GM18858 (cell line): ENCODE results near the gene ZBTB38.
A peak's percentile ranks its signal among the peaks of the same experiment; 100 is the strongest.

Source experiments
- ATAC-seq: cut with Tn5 transposase; IDR thresholded peaks from one replicate; pipeline ENCODE4 v1.9.1; 2021; ENCODE audit not compliant: unreplicated experiment

Gene ZBTB38

DNA sequence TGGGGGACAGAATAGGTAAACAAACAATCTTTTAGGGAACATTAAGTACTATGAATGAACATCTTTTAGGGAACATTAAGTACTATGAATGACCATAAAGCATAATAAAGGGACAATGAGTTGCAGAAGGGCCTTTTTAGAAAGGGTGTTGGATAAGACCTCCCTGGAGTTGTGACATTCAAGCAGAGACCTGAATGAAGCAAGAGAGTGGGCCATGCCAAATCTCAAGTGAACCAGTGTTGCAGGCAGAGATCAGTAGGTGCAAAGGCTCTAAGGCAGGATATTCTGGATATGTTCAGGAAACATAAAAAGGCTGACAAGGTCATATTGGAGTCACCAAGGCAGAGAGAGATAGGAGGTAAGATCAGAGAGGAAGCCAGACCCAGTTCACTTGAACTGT lies 29.4 kb upstream of the ZBTB38 start:
- no peak for ATAC-seq

DNA sequence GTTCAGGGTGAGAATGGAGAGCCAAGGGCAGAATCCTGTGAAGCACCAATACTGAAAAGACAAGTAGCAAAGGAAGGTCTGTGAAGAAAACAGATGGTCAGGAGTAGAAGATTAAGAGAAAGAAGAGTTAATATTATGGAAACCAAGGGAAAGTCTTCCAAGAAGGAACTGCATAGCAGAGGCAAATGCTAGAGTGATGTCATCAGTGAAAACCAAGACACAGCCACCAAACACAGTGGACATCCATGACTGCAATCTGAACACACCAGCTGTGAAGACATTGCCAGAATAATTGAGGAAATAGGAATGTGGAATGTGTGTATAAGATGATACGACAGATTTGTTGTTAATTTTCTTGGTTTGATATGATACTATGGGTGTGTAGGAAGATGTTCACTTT lies 26.8 kb upstream of the ZBTB38 start:
- ATAC-seq = no peak

DNA sequence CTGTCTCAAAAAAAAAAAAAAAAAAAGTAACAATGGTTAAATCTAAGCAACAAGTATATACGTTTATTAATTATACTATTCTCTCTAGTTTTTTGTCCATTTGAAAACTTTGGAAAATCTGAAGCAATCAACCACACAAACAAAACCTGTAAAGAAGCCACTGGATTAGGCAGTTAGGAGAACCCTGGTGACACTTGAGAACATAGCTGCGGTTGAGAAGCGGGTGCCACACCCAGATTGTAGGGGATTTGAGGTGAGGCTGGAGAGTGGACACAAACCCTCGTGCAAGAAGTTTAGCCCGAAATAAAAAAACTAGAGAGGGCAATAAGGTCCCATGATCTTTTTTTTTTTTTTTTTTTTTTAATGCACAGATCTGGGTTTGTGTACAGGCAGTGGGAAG lies 25.9 kb upstream of the ZBTB38 start:
- ATAC-seq = no peak

DNA sequence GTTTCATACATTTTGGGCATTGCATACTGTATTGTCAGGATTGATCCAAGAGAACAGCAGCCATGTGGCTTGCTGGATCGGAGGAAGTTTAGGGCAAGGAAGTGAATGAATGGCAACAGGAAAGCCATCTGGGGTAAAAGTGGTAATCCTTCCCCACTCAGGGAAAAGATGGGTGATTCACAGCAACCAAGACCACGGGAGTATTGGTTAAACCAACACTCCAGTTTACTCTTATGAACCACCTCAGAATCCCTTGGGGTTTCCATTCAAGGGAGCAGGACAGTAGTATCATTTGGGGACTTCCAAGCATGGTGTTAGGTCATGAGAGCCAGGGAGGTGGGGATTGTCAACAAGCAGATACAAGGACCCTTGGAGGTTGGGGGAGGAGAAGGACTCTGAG lies 25.2 kb upstream of the ZBTB38 start:
- ATAC-seq = no peak

DNA sequence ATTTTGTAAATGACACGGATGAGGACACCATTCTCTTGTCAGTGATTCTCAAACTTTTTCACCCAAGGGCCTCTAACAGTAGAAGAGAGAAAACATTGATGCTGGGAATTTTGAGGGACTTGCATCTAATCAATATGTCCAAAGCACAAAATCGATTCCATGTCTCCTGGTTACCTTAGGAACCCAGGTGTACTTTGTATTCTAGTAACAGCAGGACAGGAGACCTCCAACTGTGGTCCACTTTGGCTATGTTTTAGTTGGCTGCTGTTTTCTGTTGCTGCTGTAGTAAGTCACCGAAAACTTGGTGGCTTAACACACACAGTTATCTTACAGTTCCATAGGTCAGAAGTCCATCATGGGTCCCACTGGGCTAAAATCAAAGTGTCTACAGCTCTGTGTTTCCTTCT lies 24.4 kb upstream of the ZBTB38 start:
- no peak for ATAC-seq

DNA sequence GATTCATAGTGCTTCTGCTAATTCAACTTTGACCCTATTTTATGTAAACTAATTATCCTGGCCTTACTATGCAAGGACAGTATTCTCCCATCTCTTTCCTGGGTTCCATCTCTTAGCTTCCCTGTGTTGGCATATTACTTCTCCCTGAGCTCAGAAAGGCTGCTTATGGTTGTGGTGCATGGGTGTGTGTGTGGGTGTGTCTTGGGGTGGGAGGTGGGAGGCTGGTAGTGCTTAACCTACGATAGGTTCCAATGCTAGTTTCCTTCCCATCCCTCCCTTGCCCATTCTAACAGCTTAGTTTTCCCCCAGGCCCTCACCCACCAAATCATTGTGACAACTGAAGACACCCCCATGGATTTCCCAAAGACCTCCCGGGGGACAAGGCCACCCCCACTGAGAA lies 22.8 kb upstream of the ZBTB38 start:
- no peak for ATAC-seq

DNA sequence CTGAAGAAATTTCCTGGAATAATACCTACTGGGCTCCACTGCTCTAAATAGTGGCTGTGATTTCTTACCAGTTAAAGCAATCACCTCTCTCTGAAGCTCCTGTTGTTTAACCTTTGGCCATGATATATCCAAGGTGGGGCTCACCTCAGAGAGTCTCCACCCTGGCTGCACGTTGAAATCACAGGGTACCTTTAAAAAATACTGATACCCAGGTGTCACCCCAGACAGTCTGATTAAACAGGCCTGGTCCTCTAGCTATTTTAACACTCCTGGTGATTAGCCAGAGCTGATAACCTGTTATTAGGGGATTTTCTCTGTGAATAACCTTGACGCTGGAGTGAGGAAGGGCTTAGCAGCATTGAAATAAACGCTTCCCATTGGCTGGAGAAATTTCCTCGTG lies 22.3 kb upstream of the ZBTB38 start:
- ATAC-seq = no peak

DNA sequence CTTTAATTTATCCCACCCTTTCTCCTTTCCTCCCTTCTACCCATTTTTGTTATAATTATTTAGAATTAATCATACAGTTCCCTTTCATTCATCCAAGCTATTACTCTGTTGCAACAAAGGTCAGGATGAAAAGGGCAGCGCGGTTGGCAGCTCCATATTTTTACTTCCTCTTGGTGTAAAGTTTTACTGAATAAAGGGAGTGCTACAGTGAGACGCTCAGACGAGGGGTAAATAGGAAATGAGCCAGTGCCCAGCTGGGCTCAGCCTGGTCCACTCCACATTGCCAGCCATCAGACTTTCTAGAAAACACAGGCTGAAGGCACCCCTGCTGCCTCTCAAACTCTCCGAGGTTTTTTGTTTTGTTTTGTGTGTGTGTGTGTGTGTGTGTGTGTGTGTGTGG lies 21.9 kb upstream of the ZBTB38 start:
- no peak for ATAC-seq

DNA sequence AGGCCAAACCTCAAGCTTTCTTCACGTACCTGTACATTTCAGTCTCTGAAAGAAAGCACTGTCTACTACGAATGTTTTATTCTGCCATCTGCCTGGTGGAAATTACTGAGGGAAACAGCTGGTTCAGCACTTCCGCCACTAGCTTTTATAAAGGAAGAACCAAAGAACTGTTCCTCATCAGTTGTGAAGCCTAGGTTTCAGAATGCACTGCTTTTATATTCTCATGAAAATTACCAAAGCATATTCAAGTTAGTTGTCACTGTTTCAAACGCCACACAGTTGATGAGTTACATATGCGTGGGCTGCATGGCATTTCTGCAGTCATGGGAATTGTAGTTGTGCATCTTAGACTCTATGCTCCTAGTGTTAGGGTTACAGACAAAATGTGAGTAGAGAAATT lies 21.5 kb upstream of the ZBTB38 start:
- ATAC-seq = no peak

DNA sequence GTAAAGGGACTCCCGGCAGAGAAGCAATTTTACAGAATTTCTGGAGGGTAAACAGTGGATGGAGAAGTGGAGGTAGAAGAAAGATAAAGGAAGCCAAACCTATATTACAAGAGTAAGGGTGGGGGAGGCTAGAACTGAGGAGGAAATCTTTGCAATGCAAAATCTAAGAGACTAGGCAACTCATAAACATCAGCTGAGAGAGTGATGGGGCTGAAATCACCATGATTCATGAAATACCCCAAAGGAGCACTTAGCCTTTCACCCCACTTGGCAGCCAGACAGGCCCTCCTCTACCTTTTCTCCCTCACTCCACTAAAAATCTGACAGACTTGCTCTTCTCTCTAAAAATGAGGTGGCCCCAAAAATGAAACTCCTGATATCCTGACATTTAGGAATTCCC lies 19.5 kb upstream of the ZBTB38 start:
- ATAC-seq = no peak

DNA sequence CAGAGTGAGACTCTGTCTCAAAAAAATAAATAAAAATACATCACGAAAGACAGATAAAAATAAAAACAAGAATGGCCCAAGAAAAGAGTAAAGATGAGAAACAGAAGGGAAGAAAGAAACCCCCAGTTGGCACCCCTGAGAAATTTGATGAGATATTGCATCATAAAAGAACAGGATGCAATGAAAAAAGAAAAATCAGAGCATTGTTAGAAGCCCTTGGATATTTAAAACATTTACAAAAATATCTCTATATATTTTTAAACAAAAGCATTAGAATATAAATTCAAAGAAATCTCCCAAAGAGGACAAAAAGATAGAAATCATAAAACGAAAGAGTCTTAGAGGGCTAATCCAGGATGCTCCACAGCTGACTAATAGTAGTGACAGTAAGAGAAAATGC lies 18.6 kb upstream of the ZBTB38 start:
- ATAC-seq = no peak

DNA sequence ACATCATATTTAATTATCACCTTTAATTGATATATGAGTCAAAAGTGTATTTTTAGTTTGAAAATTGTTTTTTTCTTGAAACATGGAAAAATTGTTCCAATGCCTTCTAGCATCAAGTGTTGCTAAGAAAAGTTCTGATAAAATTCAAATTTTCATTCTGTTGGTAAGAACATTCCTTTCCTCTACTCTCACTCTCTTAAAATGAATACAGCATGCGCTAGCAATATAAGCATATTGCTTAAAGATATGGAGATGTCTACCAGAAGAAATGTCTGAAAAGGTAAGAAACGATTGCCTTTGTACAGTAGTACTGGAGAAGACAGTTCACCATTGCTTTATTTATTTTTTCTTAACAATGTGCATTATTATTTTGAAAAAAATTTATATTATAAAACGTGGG lies 17.6 kb upstream of the ZBTB38 start:
- no peak for ATAC-seq

DNA sequence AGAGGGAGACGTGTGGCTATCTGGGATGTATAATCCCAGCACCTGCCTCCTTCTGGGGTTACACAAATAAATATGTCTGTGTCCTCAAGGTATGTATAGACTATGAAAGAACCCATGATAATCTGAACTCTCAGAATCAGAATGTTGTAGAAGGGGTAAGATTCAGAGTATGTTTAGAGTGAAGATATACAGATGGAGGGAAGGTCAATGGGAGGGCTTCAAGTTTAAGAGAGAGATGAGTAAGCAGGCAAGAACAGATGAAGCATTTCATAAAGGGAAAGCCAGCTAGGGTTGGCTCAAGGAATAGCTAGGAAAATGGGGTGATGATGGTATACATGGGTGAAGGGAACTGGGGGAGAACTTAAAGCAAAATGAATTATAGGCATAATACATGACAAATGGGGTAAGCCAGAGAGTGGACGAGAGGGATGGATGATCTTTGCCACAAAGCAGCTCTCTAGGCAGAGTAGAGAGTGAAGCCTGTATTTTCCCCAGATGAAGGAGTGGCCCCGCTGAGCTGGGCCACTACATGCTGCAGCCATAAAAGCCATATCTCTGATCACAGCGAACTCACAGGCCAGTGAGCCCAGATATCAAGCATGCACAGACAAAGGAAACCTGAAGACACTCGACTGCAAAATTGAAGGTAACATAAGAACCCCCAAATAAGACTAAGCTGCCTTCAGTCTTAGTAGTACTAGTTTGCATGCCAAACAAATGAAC lies 15.9 kb upstream of the ZBTB38 start:
- no peak for ATAC-seq

DNA sequence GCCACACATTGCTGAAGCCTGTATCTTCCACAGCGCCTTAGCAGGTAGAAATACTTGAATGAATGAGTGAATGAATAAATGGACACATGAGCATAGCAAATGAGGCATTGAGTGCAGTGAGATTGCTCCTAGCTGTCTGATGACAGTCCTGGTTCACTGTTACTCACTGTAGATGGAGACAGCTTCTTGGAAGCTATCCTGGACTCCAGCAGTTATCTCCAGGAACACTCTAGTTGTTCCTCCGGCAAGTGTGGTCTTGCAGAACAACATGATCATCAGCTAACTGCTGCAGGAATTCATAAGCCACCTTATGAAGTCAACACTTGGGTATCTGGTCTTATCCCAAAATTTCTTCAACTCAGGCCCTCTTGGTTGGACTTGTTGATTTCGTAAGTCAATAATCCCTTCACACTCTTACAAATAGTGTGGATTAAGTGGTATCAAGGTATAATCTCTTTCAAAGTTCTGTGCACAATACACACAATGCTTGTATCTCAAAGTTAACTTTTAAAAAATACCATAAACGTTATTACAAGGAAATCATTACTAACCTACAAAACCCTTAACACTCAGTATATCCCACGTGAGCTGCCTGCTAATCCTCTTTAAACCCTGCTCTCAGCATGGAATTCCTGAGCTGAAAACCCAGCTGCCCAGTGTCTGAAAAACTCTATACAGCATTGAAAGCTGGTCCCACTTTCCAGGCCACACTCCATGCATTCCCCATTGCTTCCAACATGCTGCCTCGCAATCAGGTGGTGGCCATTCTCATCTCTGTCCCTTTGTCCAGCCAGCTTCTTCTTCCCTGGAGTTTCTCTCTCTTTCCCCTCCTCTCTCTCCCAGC lies 14.4 kb upstream of the ZBTB38 start:
- ATAC-seq = no peak

DNA sequence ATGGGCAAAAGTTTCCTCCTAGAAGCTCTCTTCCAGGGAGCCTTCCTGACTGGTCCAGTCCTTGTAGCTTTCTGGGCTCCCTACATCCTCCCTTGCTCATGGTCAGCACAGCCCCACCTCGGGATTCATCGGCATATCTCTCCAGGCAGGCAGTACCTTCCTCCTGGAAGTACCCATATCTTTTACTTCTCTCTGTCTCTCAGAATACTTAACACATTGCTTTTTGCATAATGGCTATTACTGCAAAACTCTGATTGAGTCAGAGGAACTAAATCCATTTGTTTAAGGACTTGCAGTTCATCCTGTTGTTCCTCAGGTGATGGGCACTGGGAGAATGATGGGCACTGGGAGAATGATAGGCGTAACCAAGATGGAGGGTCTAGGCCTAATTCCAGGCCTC lies 13.8 kb upstream of the ZBTB38 start:
- ATAC-seq = no peak

DNA sequence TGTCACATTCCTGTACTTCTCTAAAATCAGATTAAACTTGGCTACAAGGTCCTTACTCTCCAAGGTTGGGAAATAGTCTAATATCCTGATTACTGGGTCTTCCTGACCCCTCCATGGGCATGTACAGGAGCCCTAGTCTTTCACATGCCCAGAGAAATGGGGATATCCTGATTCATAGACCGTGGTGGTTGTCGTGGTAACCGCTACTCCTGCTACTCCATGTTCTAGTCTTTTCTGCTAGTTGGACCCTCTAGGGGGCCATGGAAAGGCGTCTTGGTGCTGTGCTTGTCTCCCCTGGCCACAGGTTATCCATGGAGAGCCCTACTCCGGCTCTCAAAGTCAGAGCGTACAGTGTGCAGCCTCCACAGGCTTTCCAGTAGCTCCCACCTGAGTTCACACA lies 13.1 kb upstream of the ZBTB38 start:
- ATAC-seq = no peak

DNA sequence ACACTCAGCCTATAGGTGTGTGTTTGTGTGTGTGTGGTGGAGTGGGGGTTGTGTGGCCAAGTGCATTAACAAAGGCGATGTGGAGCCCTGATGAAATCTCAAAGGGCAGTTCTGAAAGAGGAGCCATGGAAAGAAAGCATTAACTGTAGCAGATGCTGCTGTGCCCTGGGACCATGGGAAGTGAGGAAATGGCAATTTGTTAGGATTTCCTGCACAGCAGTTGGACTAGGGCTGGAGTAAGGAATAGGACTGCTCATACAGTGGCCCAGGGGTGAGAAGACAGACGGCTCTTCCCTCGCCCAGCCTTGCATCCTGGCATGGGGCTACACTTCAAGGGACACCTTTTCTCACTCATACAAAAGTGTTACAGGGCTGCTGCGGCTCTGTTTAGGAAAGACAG lies 12.3 kb upstream of the ZBTB38 start:
- no peak for ATAC-seq

DNA sequence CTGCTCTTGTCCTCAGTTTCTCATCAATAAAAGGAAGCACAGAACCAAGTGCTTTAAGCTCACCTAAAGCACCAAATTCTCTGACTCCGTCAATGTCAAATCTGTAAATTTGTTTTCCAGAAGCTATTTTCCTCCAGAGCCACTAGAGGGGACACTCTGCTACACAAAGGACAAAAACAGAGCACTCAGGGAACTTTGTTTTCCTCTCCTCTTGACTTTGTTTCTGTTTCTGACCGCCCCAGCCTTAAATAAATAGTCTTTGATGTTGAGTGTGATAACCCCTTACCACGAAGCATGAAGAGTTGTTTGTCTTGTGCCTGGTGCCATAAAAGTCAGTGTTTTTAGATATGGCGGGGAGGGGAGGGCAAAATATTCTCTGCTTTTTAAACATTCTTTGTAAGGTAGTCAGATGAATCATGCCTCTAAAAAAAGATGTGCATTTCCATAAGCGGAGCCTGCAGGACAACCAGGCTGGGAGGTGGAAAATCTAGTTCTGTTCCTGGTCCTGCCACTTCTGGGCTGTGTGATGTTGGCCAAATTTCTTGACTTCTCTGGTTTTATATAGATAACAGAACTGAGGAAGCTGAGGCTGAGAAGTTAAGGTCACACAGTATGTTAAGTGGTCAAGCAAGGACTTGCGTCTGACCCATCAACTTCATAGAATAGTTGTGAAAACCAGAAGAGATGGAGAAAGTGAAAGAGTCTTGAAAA lies 7.3 kb upstream of the ZBTB38 start:
- peak; percentile 72 for ATAC-seq

DNA sequence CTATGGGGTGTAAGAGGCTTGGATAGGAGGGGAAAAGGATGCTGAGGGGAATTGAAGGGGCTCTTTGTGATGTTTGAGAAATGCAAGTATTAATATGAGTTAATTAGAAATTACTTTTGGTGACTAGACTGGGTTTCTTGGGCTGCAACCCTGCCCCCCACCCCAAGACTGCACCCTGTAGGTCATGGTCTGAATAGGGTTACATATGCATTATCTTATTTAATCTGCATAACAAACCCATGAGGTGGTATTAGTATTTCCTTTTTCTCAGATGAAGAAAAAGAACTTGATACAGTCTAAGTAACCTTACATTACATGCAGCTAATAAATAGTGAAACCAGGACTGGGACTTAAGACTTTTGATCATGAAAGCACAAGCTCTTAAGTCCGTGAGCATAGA lies 5.6 kb upstream of the ZBTB38 start:
- no peak for ATAC-seq

DNA sequence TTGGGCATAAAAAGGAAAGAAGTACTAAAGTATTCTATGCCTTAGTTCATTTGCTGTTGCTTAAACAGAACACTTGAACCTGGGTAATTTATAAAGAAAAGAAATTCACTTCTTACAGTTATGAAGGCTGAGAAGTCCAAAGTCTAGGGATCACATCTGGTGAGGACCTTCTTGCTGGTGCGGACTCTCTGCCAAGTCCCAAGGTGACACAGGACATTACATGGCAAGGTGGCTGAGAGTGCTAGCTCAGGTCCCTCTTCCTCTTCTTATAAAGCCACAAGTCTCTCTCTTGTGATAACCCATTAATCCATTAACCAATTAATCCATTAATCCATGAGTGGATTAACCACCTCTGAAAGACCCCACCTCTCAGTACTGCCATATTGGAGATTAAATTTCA lies 3.1 kb upstream of the ZBTB38 start:
- ATAC-seq = no peak

DNA sequence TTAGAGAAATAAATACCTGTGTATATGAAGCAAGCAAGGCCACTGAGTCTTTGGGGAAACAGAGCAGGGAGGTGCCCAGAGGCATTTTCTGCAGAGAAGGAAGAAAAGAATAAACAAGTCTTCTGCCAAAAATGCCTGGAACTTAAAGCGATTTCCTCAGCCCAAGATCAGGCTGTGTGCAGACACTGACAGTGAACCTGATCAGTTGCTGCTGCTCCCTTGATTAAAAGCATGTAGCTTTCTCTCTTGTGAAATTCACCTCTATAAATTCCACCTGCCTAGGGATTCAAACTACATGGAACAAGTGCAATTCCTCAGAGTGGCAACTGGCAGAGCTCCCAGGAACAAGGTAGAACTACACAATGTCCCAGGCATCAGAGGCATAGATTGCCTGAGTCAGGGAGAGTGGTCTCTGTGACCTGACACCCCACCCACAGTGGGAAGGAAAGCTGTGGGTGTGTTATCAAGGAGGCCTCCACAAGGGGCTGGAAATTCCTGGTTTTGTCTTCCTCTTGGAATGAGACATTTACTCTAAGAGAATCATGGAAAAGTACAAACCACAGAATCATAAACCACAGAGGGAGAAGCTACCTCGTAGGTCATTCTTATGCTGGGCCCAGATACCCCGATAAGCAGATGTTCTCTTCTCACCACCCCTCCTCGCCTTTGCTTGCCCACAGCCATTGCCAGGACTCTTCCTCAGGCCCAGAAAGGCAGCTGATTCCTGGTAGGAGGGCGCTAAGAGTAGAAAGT lies 1.8 kb upstream of the ZBTB38 start:
- ATAC-seq = no peak
